GM12878 (cell line): Measurements from ENCODE around the gene MIEN1. TPM values are rescaled to one million over a fixed set of nuclear protein-coding genes. Genes with fewer than 3 reads are reported as not detected.

Experiments
- BCL3 ChIP-seq: IDR thresholded peaks from 2 replicates; pipeline ENCODE4 v1.6.1; 2011; ENCODE audit warnings: borderline replicate concordance, low read depth, mild to moderate bottlenecking, moderate library complexity, low read length; ENCODE audit not compliant: insufficient read depth, poor library complexity, severe bottlenecking
- CBFB ChIP-seq: IDR thresholded peaks from 2 replicates; pipeline ENCODE4 v1.6.1; 2016; ENCODE audit warnings: antibody characterized with exemption, low read depth
- CBX3 ChIP-seq: fragments of 200-600 bp; sonication (generic); IDR thresholded peaks from 2 replicates; pipeline ENCODE4 v1.6.1; 2016; ENCODE audit warnings: low read depth, borderline replicate concordance
- DPF2 ChIP-seq: fragments of 450-650 bp; IDR thresholded peaks from 2 replicates; pipeline ENCODE4 v1.6.1; 2017; ENCODE audit warnings: mild to moderate bottlenecking
- EED ChIP-seq: sonication (generic); IDR thresholded peaks from 2 replicates; pipeline ENCODE4 v1.6.1; 2016; ENCODE audit warnings: antibody characterized with exemption, low read depth
- EP300 ChIP-seq, 2 experiments: fragments of 150-350 bp in 1 of 2; IDR thresholded peaks; 2 replicates each; pipeline ENCODE4 v1.6.1; 2011 to 2012; ENCODE audit warnings: low read depth in 2 of 2, low read length in 2 of 2, borderline replicate concordance in 1 of 2, improper control_type of control experiment in 1 of 2, inconsistent platforms in 1 of 2; ENCODE audit not compliant: control insufficient read depth in 1 of 2
- FOXK2 ChIP-seq: fragments of 450-650 bp; IDR thresholded peaks from 2 replicates; pipeline ENCODE4 v1.6.1; 2017; ENCODE audit warnings: mild to moderate bottlenecking, moderate library complexity
- IKZF2 ChIP-seq, 2 experiments: fragments of 450-650 bp; IDR thresholded peaks; 2 replicates each; pipeline ENCODE4 v1.6.1; 2017; ENCODE audit warnings: mild to moderate bottlenecking in 2 of 2, moderate library complexity in 2 of 2
- JUNB ChIP-seq: IDR thresholded peaks from 2 replicates; pipeline ENCODE4 v1.6.1; 2016; ENCODE audit warnings: antibody characterized with exemption, mild to moderate bottlenecking
- KLF5 ChIP-seq: fragments of 450-650 bp; IDR thresholded peaks from 2 replicates; pipeline ENCODE4 v1.6.1; 2014; ENCODE audit warnings: mild to moderate bottlenecking; ENCODE audit not compliant: partially characterized antibody
- MXI1 ChIP-seq: fragments of 150-350 bp; IDR thresholded peaks from 2 replicates; pipeline ENCODE4 v1.6.1; 2011; ENCODE audit warnings: low read depth, mild to moderate bottlenecking, inconsistent platforms, low read length, improper control_type of control experiment
- MYB ChIP-seq: fragments of 150-350 bp; IDR thresholded peaks from 2 replicates; pipeline ENCODE4 v1.6.1; 2014; ENCODE audit warnings: mild to moderate bottlenecking, low read depth, low read length, borderline replicate concordance
- MYC ChIP-seq: IDR thresholded peaks from 2 replicates; pipeline ENCODE4 v1.6.1; 2011; ENCODE audit warnings: mild to moderate bottlenecking, low read length, moderate library complexity, inconsistent platforms; ENCODE audit not compliant: insufficient read depth, insufficient replicate concordance, insufficient read length, severe bottlenecking
- NFIC ChIP-seq: IDR thresholded peaks from 2 replicates; pipeline ENCODE4 v1.6.1; 2012; ENCODE audit warnings: low read depth, mild to moderate bottlenecking, inconsistent platforms, low read length, moderate library complexity
- NKRF ChIP-seq: fragments of 450-650 bp; conservative IDR thresholded peaks from 2 replicates; pipeline ENCODE4 v1.6.1; 2017; ENCODE audit warnings: mild to moderate bottlenecking, moderate library complexity
- NR2C2 ChIP-seq: IDR thresholded peaks from 2 replicates; pipeline ENCODE4 v1.6.1; 2011; ENCODE audit warnings: borderline replicate concordance, low read depth; ENCODE audit not compliant: control insufficient read depth, insufficient read length
- PAX8 ChIP-seq: fragments of 450-650 bp; IDR thresholded peaks from 2 replicates; pipeline ENCODE4 v1.6.1; 2017; ENCODE audit warnings: mild to moderate bottlenecking, moderate library complexity
- POLR2A ChIP-seq: IDR thresholded peaks from 2 replicates; pipeline ENCODE4 v1.6.1; 2011; ENCODE audit warnings: low read depth, mild to moderate bottlenecking, low read length
- RB1 ChIP-seq: fragments of 450-650 bp; formaldehyde crosslinking; IDR thresholded peaks from 2 replicates; pipeline ENCODE4 v1.6.1; 2017; ENCODE audit warnings: mild to moderate bottlenecking, borderline replicate concordance
- RUNX3 ChIP-seq: IDR thresholded peaks from 2 replicates; pipeline ENCODE4 v1.6.1; 2012; ENCODE audit warnings: low read length, inconsistent platforms
- SMARCA5 ChIP-seq: fragments of 450-650 bp; IDR thresholded peaks from 2 replicates; pipeline ENCODE4 v1.6.1; 2017; ENCODE audit warnings: mild to moderate bottlenecking
- SUPT20H ChIP-seq: IDR thresholded peaks from 2 replicates; pipeline ENCODE4 v1.6.1; 2011; ENCODE audit warnings: low read depth, mild to moderate bottlenecking, low read length, moderate library complexity, borderline replicate concordance; ENCODE audit not compliant: control insufficient read depth
- TBL1XR1 ChIP-seq: IDR thresholded peaks from 2 replicates; pipeline ENCODE4 v1.6.1; 2012; ENCODE audit warnings: low read depth, low read length, improper control_type of control experiment
- WRNIP1 ChIP-seq: IDR thresholded peaks from 2 replicates; pipeline ENCODE4 v1.6.1; 2011; ENCODE audit warnings: low read depth, low read length, improper control_type of control experiment, borderline replicate concordance
- YY1 ChIP-seq: IDR thresholded peaks from 2 replicates; pipeline ENCODE4 v1.6.1; 2011; ENCODE audit warnings: low read depth, mild to moderate bottlenecking, low read length
- polyA plus RNA-seq, 11 experiments: library from polyadenylated mRNA; depleted of rRNA in 4 of 11; unstranded in 6 of 11; stranded (reverse) in 5 of 11; fragments of >200 nt; fragmentation: Nextera tagmentation in 4 of 11; fragmentation: Illumina TruSeq in 1 of 11; extraction: Ambion mirVana in 4 of 11; extraction: Trizol in 1 of 11; gene quantifications; 1 replicate in 1 of 11; 2 replicates in 10 of 11; pipeline versions ENCODE4 v1.2.1 to v1.2.3, GENCODE V29; 2011 to 2016; ENCODE audit warnings: inconsistent platforms in 2 of 11, missing spikeins in 2 of 11, low read depth in 1 of 11
- total RNA-seq, 4 experiments: library from RNA; depleted of rRNA in 3 of 4; stranded (reverse); fragments of >200 nt in 3 of 4; fragmentation: Illumina TruSeq in 1 of 4; extraction: Trizol in 1 of 4; gene quantifications; 2 replicates each; pipeline versions ENCODE4 v1.2.1 to v1.2.3, GENCODE V29; 2013 to 2021

The MIEN1 gene
- total and polyA plus RNA-seq, 10 of the 15 experiments (the other 5 are each of a cell fraction or from before 2014, with no cell fraction given) = 24.9 to 89.1 (median 47.7) TPM

- TF ChIP-seq NR2C2 (no peak), POLR2A (peak; percentile 43; the same call in 1 of the 2 replicates), IKZF2 (IDR thresholded peaks at IDR 0.05) (peak in 1 of 2 experiments; percentile 38; a peak in 3 of 4 replicates), WRNIP1 (no peak), MYC (no peak), MYB (no peak), MXI1 (peak; percentile 76; the same call in 1 of the 2 replicates), EED (0 out of 2 replicates have a peak, but pooled peaks have one; percentile 41), PAX8 (no peak), NFIC (peak; percentile 86), CBFB (no peak), JUNB (peak; percentile 81), NKRF (0 out of 2 replicates have a peak, but pooled peaks have one; percentile 43), SMARCA5 (no peak), DPF2 (peak; percentile 60), SUPT20H (no peak), EP300 (IDR thresholded peaks at IDR 0.05; ENCODE audit: borderline replicate concordance in 1 of 2, control insufficient read depth in 1 of 2, low read depth in 2 of 2, low read length in 2 of 2) (peak; percentile 40 to 58; a peak in 2 of 4 replicates), RUNX3 (peak; percentile 61), BCL3 (no peak), KLF5 (no peak), TBL1XR1 (no peak; the same call in 1 of the 2 replicates), RB1 (no peak), CBX3 (no peak), YY1 (no peak), FOXK2 (no peak)
These were observed 47.4 kb upstream of the MIEN1 start (continued) for GRCh38 chr17:39777534-39778365.
